GM12878 (cell line): ENCODE measurements around the gene PPP2R5D. TPM values are rescaled to one million over a fixed set of nuclear protein-coding genes. Genes with fewer than 3 reads are reported as not detected.

Experiments used
- BCL3 ChIP-seq: IDR thresholded peaks from 2 replicates; pipeline ENCODE4 v1.6.1; 2011; ENCODE audit warnings: borderline replicate concordance, low read depth, mild to moderate bottlenecking, moderate library complexity, low read length; ENCODE audit not compliant: insufficient read depth, poor library complexity, severe bottlenecking
- CEBPZ ChIP-seq: fragments of 150-350 bp; IDR thresholded peaks from 2 replicates; pipeline ENCODE4 v1.6.1; 2016; ENCODE audit warnings: low read depth, low read length
- CREB1 ChIP-seq: IDR thresholded peaks from 2 replicates; pipeline ENCODE4 v1.6.1; 2012; ENCODE audit warnings: low read depth, mild to moderate bottlenecking, inconsistent platforms
- NR2C1 ChIP-seq: fragments of 450-650 bp; IDR thresholded peaks from 2 replicates; pipeline ENCODE4 v1.6.1; 2017; ENCODE audit warnings: antibody characterized with exemption, mild to moderate bottlenecking, moderate library complexity
- NRF1 ChIP-seq: conservative IDR thresholded peaks from 2 replicates; pipeline ENCODE4 v1.6.1; 2011; ENCODE audit warnings: mild to moderate bottlenecking, low read depth, low read length, improper control_type of control experiment
- TAF1 ChIP-seq: IDR thresholded peaks from 2 replicates; pipeline ENCODE4 v1.6.1; 2011; ENCODE audit warnings: mild to moderate bottlenecking, low read depth, low read length, borderline replicate concordance
- polyA plus RNA-seq, 11 experiments: library from polyadenylated mRNA; depleted of rRNA in 4 of 11; unstranded in 6 of 11; stranded (reverse) in 5 of 11; fragments of >200 nt; fragmentation: Nextera tagmentation in 4 of 11; fragmentation: Illumina TruSeq in 1 of 11; extraction: Ambion mirVana in 4 of 11; extraction: Trizol in 1 of 11; gene quantifications; 1 replicate in 1 of 11; 2 replicates in 10 of 11; pipeline versions ENCODE4 v1.2.1 to v1.2.3, GENCODE V29; 2011 to 2016; ENCODE audit warnings: inconsistent platforms in 2 of 11, missing spikeins in 2 of 11, low read depth in 1 of 11
- total RNA-seq, 4 experiments: library from RNA; depleted of rRNA in 3 of 4; stranded (reverse); fragments of >200 nt in 3 of 4; fragmentation: Illumina TruSeq in 1 of 4; extraction: Trizol in 1 of 4; gene quantifications; 2 replicates each; pipeline versions ENCODE4 v1.2.1 to v1.2.3, GENCODE V29; 2013 to 2021

Gene PPP2R5D
- total and polyA plus RNA-seq, 10 of the 15 experiments (the other 5 are each of a cell fraction or from before 2014, with no cell fraction given): 1.5 to 59.0 (median 32.0) TPM

GRCh38 chr6:43021270-43022047 lies 37.1 kb downstream of the PPP2R5D start, which contains the start of gene RRP36 (continued):
- TF ChIP-seq BCL3: peak; percentile 56
- TF ChIP-seq NR2C1: peak; percentile 23; the same call in 1 of the 2 replicates
- TF ChIP-seq CREB1: peak; percentile 81
- no peak for TF ChIP-seq CEBPZ
- no peak for TF ChIP-seq NRF1
- peak; percentile 64; the same call in 1 of the 2 replicates for TF ChIP-seq TAF1
